ENCODE data around the gene SRBD1. TPM values are rescaled to one million over a fixed set of nuclear protein-coding genes. Genes with fewer than 3 reads are reported as not detected.

The SRBD1 gene
- polyA plus RNA-seq, 12 donors, result 9.9 to 13.7 (median 12.6) TPM; not detected in 1

DNA sequence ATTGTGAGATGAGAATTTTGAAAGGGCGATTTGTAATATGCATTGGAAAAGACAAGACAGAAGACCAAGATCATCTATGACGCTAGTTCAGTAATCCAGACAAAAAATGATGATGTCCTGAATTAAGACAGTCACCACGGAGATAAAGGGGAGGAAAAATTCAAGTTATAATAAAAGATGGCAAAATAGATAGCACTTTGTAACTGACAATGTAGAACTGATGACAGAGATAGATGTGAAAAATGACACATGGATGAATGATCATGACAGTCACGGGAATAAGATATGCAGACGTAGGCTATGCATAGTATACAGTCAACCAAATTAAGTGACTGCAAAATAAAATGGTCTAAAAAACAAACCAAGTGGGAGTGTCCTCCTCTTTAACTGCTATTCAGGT lies 59.2 kb downstream of the SRBD1 start:
- no peak for DNase-seq

DNA sequence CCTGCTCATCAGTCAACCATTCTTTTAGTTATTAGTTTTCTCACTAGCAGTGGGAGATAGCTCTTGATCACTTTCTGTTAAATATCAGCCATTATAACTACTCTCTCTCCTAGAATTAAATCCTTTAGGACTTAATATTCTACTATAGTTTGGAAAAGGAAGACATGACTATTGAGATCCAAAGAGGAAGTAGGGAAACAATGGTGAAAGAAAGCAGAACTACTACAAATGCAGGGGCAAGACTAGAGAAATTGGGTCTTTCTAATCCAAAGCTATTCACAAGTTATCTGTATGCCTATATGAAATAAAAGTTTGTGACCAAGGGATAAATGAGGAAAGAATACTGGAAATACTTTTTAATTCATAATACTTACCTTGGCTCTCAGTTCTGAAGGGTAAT lies 65.1 kb downstream of the SRBD1 start:
- DNase-seq, result no peak

DNA sequence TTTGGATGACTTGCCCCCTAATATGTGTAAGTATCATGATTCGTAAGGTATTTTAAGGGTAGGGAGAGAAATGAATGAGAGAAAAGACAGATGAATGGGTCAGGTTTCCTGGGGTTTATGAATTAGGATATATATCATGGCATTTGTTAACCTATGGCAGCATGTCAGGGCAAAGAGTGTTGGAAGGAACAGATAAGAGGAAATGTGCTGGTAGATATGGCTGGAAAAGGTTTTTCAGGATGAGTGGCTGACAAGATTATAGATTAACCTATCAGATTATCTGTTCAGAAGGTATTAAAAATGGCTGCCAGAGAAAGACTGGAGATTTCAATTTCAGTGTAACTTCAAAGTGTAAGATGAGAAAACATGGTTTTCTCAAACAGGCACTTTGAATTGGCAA lies 67.8 kb downstream of the SRBD1 start:
- DNase-seq, result no peak

DNA sequence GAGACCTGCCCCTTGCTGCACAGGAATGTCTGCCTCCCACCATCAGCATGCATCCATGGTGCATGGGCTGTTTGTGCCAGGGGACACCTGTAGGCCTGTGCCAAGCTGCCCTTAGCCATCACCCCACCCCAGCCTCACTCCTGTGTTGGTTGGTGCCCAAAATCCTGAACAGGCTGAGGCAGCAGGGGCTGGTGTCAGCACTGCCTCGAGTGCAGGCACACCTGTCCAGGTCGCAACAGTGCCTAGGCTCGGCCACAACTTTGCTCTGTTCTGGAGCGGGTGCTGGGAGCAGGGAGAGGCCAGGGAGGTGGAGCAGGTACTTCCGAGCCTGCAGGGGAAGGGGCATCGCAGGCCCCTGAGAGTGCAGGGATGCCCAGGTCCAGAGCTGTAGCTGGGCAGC lies 69.1 kb downstream of the SRBD1 start:
- DNase-seq, result no peak

DNA sequence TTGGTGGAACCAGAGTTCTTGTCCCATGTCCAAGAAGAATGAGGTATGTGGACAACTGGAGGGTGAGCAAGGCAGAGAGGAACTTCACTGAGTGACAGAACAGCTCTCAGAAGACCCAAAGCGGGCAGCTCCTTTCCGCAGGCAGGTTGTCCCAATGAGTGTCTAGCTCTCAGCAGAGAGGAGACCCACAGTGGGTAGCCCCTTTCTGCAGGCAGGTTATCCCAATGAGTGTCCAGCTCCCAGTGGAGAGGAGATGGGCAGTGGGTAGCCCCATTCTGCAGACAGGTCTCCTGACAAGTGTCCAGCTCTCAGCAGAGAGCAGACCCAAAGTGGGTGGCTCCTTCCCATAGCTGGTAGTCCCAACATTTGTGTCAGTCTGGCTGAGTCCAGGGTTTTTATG lies 69.6 kb downstream of the SRBD1 start:
- DNase-seq, result no peak

DNA sequence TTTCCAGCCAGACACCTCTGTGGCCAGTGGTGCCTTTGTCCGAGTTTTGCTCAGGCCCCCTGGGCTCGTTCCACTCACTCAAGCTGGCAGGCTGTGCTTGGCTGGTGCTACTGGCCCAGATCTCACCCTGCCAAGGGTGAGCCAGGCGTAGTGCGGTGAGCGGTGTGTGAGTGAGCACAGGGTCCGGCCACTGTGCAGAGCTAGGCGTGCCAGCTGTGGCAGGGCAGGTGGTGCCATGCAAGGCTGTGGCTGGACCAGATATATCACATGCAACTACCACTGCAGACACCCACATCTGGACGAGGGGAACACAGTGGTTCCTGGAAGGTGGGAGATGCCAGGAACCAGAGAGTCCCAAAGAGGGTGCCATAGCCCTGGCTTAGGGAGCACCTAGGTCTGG lies 70.1 kb downstream of the SRBD1 start:
- DNase-seq, result no peak

DNA sequence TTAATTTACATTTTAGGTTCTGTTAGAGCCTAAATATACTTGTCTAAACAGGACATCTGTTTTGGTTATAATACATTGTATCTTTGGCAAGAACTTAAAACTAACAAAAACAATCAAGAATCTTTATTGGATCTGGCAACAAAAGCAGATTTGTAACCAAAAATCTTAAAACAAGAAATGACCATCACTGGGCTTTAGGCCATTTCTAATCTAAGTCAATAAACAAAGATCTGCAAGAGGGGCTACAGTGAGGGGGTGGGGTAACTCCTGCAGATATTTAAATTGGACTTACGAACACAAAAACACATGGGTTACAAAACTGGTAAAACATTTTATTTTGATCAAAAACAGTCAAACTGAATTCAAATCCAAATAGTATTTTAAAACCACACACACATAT lies 77.3 kb downstream of the SRBD1 start:
- no peak for DNase-seq

DNA sequence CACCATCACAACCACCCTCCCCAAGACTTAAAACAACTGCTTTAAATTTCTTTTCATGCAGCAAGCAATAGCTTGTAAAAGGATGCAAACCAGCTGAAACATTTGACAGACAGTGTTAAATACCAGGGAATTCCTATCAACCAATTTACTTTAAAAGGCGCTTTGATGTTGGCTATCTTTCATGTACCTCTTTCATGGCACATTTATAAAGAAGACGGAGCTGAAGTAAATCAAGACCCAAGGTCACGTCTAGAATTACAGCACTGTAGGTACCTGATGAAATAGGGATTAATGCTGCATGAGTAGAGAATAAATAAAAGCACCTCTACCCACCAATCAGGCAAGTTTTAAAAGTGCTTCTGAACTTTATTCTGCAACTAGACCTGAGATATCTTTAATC lies 78.9 kb downstream of the SRBD1 start:
- no peak for DNase-seq

DNA sequence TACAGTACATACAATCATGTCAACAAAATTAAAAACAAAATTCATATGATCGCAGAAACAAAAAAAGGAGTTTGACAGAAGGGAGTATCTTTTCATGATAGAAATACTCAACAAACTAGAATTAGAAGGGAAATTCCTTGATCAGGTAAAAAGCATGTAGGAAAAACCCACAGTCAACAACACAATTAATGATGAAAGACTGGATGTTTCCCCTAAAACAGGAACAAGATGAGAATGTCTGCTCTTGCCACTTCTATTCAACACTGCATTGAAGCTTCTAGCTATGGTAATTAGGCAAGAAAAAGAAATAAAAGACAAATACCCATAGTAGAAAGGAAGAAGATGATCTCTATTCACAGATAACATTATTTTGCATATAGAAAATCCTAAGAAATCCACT lies 87.1 kb downstream of the SRBD1 start:
- DNase-seq, result no peak

DNA sequence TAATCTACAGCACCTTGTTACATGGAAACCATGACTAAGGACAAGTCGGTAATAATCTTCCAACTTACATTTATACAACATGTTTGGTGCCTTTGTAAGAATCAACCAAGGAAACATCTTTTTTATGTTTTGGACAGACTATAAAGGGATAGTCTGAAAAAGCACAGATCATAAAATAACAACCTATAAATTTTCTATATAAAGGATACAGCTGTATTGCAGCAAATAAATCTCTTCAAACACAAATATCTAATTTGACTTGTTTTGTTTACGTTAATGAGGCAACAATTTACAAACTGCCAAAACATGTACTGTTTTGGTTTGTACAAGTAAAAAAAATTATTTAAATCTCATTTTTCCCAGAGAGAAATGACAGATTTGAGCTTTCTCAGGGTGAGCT lies 92.5 kb downstream of the SRBD1 start:
- DNase-seq, result no peak

DNA sequence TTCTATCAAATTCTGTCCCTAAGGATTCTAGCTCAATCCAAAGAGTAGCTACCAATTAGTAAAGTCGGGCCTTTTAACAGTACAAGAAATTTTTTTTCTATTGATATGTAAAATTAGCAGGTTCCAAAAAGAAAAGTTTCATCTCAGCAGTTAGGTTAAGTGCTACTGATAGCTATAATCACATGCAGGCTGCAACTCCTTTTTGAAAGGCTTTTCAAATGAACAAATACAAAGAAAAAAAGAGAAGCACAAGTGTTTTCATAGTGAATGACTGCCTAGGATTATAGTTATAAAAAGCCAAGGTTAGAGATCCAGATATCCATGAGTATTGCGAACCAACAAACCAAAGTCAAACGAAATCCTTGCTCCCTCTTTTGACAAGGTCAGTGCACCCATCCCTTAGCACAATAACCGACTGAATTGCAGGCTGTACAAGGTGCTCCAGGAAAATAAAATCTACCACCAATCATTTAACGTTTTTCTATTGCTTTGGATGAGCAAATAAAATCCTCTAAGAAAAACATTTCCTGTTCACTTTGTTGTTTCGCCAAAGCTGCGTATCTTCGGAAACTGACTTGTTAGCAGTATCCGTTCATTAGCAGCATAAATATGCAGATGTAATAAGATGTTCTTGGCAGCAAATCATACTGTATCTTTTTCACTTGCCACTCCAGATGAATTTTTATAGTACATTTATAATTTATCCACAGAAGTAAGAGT lies 100.2 kb downstream of the SRBD1 start:
- DNase-seq, result no peak

DNA sequence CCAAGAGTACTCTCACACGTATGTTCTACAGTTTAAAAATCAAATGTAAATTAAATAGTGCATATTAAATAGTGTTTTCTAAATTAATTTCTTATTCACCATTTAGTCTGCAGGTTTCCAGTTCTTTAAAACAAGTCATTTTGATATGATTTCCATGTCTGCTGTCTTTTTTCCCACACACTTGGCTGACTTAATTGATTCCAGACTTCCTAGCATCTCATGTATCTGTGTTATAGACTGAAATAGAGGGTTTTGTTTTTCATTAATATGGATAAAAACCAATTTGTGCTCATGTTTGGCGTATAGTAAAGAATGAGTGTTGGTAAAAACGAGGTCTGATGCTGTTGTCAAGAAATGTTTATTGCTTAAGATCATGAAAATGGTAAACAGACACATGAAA lies 104.3 kb downstream of the SRBD1 start:
- DNase-seq, result no peak

DNA sequence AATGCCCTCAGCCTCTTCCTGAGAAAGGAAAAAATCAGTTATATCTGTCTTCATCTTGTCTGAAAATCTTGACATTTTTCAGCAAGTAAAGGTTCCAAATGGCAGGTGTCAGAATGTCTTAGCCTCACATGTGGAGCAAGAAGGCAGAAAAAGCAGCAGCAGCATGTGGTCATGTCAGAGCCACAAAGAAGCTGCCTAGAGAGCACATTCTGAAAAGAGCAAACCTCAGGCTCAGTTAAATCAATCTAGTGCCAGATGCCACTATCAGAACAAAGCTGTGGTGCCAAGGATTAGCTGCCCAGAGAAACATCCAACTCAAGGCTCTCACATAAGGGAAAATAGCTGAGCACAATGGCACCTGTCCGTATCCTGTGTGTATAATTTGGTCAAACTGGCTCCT lies 105.9 kb downstream of the SRBD1 start:
- DNase-seq, result no peak

DNA sequence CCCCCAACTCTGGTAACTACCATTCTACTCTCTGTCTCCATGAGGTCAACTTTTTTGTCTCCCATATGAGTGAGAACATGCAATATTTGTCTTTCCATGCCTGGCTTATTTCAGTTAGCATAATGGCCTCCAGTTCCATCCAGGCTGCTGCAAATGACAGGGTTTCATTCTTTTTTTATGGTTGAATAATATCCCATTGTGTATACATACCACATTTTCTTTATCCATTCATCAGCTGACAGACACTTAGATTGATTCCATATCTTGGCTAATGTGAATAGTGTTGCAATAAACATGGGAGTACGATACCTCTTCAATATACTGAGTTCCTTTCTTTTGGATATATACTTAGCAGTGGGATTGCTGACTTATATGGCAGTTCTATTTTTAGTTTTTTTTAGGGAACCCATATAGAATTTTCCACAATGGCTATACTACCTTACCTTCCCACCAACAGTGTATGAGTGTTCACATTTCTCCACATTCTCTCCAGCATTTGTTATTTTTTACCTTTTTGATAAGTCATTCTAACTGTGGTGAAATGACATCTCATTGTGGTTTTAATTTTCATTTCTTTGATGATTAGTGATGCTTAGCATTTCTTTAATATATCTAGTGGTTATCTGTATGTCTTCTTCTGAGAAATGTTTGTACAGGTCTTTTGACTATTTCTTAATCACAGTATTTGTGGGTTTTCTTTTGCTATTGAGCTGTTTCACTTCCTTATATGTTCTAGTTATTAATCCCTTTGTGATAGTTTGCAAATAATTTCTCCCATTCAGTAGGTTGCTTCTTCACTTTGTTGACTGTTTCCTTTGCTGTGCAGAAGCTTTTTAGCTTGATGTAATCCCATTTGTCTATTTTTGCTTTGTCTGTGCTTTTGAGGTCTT lies 112.2 kb downstream of the SRBD1 start:
- no peak for DNase-seq

DNA sequence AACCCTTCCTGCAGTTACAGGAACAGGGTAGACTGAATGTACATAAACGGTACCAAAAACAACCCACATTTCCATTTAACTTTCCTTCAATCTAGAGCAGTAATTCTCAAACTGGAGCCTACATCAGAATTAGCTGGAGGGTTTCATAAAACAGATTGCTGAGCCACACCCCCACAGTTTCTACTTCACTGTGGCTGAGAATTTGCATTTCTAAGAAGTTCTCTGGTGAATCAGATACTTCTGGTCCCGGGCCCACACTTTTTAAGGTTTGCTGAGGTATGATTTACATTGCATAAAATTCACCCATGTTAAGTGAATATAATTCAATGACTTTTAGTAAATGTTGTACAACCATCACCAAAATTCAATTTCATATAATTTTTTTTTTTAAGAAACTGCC lies 113.7 kb downstream of the SRBD1 start:
- no peak for DNase-seq

DNA sequence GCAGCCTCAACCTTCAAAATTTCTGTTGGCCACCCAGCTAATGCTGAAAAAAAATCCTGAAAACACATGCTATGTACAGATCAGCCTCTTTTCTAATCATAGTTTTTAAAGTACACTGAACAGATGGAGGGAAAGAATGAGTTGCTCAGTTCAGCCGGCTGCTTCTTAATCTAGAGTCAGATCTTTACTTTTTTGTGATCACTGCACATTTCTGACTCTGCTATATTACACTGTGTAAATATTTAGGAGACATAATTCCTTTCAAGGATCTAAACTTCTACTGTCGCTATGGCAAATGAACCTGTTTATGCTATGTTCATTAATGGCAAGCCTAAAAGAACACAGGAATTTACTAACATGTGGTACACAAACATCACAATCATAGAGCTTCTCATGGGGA lies 114.2 kb downstream of the SRBD1 start:
- DNase-seq, result no peak

DNA sequence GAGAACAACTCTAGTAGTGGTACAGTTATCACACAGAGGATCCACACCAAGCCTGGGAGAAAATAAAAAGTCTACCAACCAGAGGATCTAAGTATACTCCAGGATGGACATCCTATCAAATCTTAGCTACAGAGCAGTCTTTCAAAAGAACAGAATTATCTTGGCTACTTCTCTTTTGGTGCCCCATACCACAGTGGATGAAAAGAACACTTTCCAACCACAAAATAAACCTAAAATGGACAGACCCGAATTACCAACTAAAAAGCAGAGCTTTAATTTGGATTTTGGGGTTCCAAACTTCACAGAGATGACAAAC lies 116.1 kb downstream of the SRBD1 start:
- DNase-seq, result no peak

DNA sequence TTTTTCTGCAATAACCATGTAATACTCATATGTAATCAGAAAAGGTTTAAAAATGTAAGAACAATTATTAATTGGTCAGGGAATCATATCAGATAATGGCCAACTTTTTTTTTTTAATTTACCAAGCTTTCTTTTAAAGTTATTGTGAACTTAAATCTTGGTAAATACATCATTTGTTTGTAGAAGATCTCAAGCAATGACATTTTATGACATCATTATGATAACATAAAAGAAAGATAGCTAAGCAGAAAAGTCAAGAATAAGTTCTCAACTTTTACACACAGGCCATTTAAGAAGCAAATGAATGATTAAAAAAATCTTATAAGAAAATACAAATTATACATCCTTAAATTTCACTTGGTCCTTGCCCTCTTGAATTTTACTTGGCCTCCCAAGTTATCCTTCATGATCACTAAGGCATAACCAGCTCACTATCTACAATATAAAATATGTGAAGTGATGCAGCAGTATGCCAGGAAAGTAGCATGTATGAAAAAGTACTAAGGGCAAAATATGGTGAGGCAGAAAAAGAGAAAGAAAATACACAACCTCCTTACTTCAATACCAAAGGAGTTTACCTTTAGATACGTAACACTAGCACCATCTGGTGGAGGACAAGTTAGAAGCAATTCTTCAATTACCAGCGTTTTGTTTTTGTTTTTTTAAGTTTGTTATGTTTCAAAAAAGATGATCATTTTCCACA lies 116.6 kb downstream of the SRBD1 start:
- DNase-seq, result peak; percentile 74

DNA sequence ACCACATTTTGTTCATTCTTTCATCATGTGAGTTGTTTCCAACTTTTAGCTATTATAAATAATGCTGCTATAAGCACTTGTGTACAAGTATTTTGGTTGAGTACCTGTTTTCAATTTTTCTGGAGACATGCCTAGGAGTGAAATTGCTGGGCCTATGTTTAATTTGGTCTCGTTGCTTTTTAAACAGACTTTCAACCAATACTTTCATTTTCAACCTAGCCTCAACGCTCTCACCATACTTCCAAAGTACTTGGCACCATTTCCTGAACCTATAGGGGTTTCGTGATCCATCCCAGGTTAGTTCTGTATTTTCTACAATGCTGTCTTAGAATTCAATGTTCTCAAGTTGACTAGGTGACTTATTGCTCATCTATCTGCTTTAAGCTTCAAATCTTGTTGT lies 126.1 kb downstream of the SRBD1 start:
- DNase-seq, result no peak

DNA sequence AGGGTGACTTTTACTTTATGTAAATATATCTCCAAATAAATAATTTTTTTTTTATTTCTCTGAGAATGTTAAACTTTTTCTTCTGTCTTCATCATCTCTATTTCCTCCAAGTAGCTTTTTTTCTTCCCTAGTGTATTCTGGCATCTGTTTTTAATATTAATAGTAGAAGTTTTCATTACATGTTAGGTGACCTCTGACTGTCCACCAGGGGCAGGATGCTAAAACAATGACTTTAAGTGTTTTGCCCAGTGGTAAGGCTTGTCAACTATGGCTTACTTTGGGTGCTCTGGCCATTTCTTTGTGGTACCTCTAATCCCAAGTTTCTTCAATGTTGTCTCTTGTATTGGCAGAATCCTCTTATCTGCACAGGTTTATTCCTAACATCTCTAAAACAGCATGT lies 127.1 kb downstream of the SRBD1 start:
- no peak for DNase-seq

DNA sequence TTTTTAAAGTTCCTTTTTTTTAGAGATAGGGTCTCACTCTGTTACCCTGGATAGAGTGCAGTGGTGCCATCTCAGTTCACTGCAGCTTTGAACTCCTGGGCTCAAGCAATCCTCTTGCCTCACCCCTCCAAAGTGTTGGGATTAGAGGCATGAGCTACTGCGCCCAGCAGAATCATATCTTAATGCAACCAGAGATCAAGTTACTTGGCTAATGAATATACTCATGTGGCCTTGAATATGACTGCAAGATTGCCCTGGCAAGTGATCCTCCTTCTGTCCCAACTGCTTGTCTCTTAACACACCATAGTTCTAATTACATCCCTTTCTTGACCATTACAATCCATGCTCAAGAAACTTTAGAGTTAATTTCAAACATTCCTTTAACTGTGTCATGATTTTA lies 133.5 kb downstream of the SRBD1 start:
- DNase-seq, result no peak

DNA sequence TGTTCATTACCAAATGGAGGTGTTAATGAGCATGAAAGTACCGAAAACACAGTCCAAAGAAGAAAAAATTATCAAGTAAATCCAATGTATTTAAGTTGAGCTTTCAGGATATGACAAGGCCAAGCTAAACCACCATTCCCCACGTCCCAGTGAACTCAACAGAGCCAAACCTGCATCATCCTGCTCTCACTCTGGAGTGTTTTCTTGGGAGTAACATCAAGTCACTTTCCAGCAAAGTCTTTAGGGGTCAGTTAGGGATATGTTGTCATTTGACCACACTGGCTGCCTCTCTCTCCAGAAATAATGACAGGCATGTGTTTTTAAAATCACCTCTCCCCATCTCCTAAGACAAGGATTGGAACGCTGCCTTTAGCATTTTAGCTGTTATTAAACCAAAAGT lies 140.5 kb downstream of the SRBD1 start:
- peak; percentile 82 for DNase-seq
